MM.1S (cell line): Measurements from ENCODE around the gene KIAA1671.

ENCODE experiments used
- DNase-seq: peaks from one replicate; pipeline ENCODE4 v3.0.0-alpha.2; 2015
- H2AFZ ChIP-seq: fragments of 300-600 bp; sonication (generic); 2 replicates; pipeline ENCODE4 v1.6.0; 2016; ENCODE audit warnings: antibody characterized with exemption, low read length
- H3F3A ChIP-seq: fragments of 300-600 bp; sonication (generic); 2 replicates; pipeline ENCODE4 v1.6.1; 2016; ENCODE audit warnings: mild to moderate bottlenecking, antibody characterized with exemption, low read length, moderate library complexity, mixed read lengths; ENCODE audit not compliant: insufficient read depth
- H3K27ac ChIP-seq: fragments of 300-600 bp; sonication (generic); 2 replicates; pipeline ENCODE4 v1.5.1; 2016; ENCODE audit warnings: mild to moderate bottlenecking, low read length
- H3K27me3 ChIP-seq: fragments of 300-600 bp; sonication (generic); replicated peaks from 2 replicates; pipeline ENCODE4 v1.6.0; 2016; ENCODE audit warnings: low read length; ENCODE audit not compliant: insufficient read depth
- H3K36me3 ChIP-seq: fragments of 300-600 bp; sonication (generic); replicated peaks from 2 replicates; pipeline ENCODE4 v1.6.1; 2016; ENCODE audit warnings: mild to moderate bottlenecking, low read length, mixed read lengths; ENCODE audit not compliant: insufficient read depth
- H3K4me1 ChIP-seq: fragments of 300-600 bp; sonication (generic); 2 replicates; pipeline ENCODE4 v1.6.1; 2016; ENCODE audit warnings: low read length, mixed read lengths
- H3K4me2 ChIP-seq: fragments of 300-600 bp; sonication (generic); 2 replicates; pipeline ENCODE4 v1.6.0; 2016; ENCODE audit warnings: low read depth, low read length
- H3K4me3 ChIP-seq: fragments of 300-600 bp; sonication (generic); 2 replicates; pipeline ENCODE4 v1.5.1; 2016; ENCODE audit warnings: low read length, mixed read lengths
- H3K79me2 ChIP-seq: fragments of 300-600 bp; sonication (generic); 2 replicates; pipeline ENCODE4 v1.6.1; 2016; ENCODE audit warnings: mixed run types, low read length, mixed read lengths
- H3K9ac ChIP-seq: fragments of 300-600 bp; sonication (generic); 2 replicates; pipeline ENCODE4 v1.6.1; 2016; ENCODE audit warnings: low read length, mixed read lengths
- H3K9me2 ChIP-seq: fragments of 300-600 bp; sonication (generic); replicated peaks from 2 replicates; pipeline ENCODE4 v1.6.1; 2016; ENCODE audit warnings: mild to moderate bottlenecking, low read length, mixed read lengths; ENCODE audit not compliant: insufficient read depth
- H3K9me3 ChIP-seq: fragments of 300-600 bp; sonication (generic); replicated peaks from 2 replicates; pipeline ENCODE4 v1.6.1; 2016; ENCODE audit warnings: mild to moderate bottlenecking, low read length, mixed read lengths; ENCODE audit not compliant: insufficient read depth
- H4K20me1 ChIP-seq: fragments of 300-600 bp; sonication (generic); 2 replicates; pipeline ENCODE4 v1.6.1; 2016; ENCODE audit warnings: mild to moderate bottlenecking, low read length, moderate library complexity, mixed read lengths; ENCODE audit not compliant: insufficient read depth
- EZH2 ChIP-seq: fragments of 300-600 bp; sonication (generic); optimal IDR thresholded peaks from 2 replicates; pipeline ENCODE3; 2017; ENCODE audit warnings: low read depth, mild to moderate bottlenecking, antibody characterized with exemption, low read length, mixed read lengths
- EZH2phosphoT487 ChIP-seq: fragments of 300-600 bp; sonication (generic); IDR thresholded peaks from 2 replicates; pipeline ENCODE4 v1.6.1; 2018; ENCODE audit warnings: antibody characterized with exemption, low read length
- TF ChIP-seq, protein P1 (sequence below): fragments of 300-600 bp; sonication (generic); IDR thresholded peaks from 2 replicates; pipeline ENCODE4 v1.5.1; 2016; ENCODE audit warnings: antibody characterized with exemption, low read length, mixed read lengths

Gene KIAA1671

DNA sequence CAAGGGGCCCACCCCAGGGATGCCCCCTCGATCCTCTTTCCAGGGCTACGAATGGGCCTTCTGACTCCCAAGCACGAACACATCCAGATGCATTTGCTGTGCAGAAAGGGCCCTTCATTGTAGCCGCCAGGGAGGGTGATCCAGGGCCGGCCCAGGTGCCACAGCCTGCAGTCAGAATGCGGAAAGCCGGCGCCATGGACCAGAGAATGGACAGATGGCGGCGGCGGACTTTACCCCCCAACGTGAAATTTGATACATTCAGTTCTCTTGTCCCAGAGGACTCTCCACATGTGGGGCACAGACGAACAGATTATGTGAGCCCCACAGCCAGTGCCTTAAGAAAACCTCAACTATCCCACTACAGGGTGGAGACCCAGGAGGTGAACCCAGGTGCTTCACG lies 87.2 kb downstream of the KIAA1671 start:
- no peaks in the 10 kb centered on the region for H3K36me3 ChIP-seq
- no peaks in the 10 kb centered on the region for H4K20me1 ChIP-seq
- no peaks in the 10 kb centered on the region for H3K9me3 ChIP-seq
- H3K27ac ChIP-seq, result no peak overlapping the region
- TF ChIP-seq, protein P1, sequence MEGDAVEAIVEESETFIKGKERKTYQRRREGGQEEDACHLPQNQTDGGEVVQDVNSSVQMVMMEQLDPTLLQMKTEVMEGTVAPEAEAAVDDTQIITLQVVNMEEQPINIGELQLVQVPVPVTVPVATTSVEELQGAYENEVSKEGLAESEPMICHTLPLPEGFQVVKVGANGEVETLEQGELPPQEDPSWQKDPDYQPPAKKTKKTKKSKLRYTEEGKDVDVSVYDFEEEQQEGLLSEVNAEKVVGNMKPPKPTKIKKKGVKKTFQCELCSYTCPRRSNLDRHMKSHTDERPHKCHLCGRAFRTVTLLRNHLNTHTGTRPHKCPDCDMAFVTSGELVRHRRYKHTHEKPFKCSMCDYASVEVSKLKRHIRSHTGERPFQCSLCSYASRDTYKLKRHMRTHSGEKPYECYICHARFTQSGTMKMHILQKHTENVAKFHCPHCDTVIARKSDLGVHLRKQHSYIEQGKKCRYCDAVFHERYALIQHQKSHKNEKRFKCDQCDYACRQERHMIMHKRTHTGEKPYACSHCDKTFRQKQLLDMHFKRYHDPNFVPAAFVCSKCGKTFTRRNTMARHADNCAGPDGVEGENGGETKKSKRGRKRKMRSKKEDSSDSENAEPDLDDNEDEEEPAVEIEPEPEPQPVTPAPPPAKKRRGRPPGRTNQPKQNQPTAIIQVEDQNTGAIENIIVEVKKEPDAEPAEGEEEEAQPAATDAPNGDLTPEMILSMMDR, result no peak
- TF ChIP-seq EZH2phosphoT487, result no peak
- no peak for TF ChIP-seq EZH2
- H3K9ac ChIP-seq, result no peak overlapping the region
- no peak overlapping the region for H2AFZ ChIP-seq
- H3K27me3 ChIP-seq, result no peaks in the 10 kb centered on the region; the same call in 1 of the 2 replicates
- no peaks in the 10 kb centered on the region for H3F3A ChIP-seq
- no peaks in the 10 kb centered on the region for H3K4me1 ChIP-seq
- no peaks in the 10 kb centered on the region for H3K79me2 ChIP-seq
- no peaks in the 10 kb centered on the region for H3K9me2 ChIP-seq
- H3K4me3 ChIP-seq, result no peak overlapping the region
- DNase-seq, result no peak
- no peak overlapping the region for H3K4me2 ChIP-seq

DNA sequence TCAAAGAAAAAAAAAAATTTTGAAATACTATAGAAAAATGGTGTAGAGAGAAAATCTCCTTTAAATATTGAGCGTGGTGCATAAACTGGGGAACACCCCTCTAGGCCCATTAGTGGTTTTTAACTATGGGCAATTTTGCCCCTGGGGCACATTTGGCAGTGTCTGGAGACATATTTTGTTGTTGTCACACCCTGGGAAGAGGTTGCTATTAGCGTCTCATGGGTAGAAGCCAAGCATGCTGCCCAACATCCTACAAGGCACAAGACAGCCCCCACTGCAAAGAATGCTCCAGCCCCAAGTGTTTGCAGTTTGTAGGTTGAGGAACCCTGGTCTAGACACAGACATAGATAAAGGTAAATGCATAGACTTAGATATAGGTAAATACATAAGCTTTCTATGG lies 92.6 kb downstream of the KIAA1671 start:
- H3K4me2 ChIP-seq, result no peak overlapping the region
- no peaks in the 10 kb centered on the region for H3K9me3 ChIP-seq
- H3K27me3 ChIP-seq, result no peaks in the 10 kb centered on the region; the same call in 1 of the 2 replicates
- H4K20me1 ChIP-seq, result no peaks in the 10 kb centered on the region
- H3K36me3 ChIP-seq, result no peaks in the 10 kb centered on the region
- no peaks in the 10 kb centered on the region for H3F3A ChIP-seq
- no peak overlapping the region for H2AFZ ChIP-seq
- no peak for DNase-seq
- TF ChIP-seq, protein P1, result no peak
- TF ChIP-seq EZH2phosphoT487 (no peak), EZH2 (no peak)
- no peak overlapping the region for H3K27ac ChIP-seq
- H3K9ac ChIP-seq, result no peak overlapping the region
- no peak overlapping the region for H3K4me3 ChIP-seq
- no peaks in the 10 kb centered on the region for H3K9me2 ChIP-seq
- no peaks in the 10 kb centered on the region for H3K4me1 ChIP-seq
- H3K79me2 ChIP-seq, result no peaks in the 10 kb centered on the region

DNA sequence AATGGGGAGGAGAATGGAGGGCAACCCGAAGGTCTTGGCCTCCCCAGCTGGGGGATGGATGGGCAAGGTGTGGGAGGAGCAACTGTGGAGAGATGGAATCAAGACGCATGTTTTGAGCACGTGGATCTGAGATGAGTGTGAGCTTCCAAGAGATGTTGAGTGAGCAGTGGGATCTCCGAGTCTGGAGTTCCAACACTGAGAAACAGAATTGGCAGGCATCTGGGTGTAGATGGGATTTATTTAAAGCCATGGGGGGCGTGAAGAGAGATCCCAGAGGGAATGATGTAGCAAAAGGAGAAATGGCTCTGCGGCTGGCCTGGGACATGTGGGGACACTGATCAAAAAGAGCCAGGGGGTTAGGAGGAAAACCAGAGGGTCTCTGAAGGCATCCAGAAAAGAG lies 95.6 kb downstream of the KIAA1671 start:
- DNase-seq, result no peak
- Histone ChIP-seq H2AFZ (no peak overlapping the region), H4K20me1 (no peaks in the 10 kb centered on the region), H3K27ac (no peak overlapping the region), H3K9ac (no peak overlapping the region), H3K4me1 (no peaks in the 10 kb centered on the region), H3K9me3 (no peaks in the 10 kb centered on the region), H3F3A (no peaks in the 10 kb centered on the region), H3K4me2 (no peak overlapping the region), H3K4me3 (no peak overlapping the region), H3K9me2 (no peaks in the 10 kb centered on the region), H3K79me2 (no peaks in the 10 kb centered on the region), H3K27me3 (no peaks in the 10 kb centered on the region; the same call in 1 of the 2 replicates), H3K36me3 (no peaks in the 10 kb centered on the region)
- TF ChIP-seq EZH2phosphoT487 (no peak), EZH2 (no peak)
- TF ChIP-seq, protein P1, result no peak
